LoVo (cell line): ENCODE results near the gene MRAP.

Experiments used
- DNase-seq: peaks from one replicate; pipeline ENCODE4 v3.0.0-alpha.2; 2016; ENCODE audit warnings: low spot score

MRAP gene

GRCh38 chr21:32349333-32349944 lies 50.8 kb downstream of the MRAP start:
- DNase-seq, result no peak

GRCh38 chr21:32350211-32350980 lies 51.7 kb downstream of the MRAP start:
- DNase-seq, result no peak

- DNase-seq, result no peak
These were observed 52.3 kb downstream of the MRAP start for GRCh38 chr21:32350981-32351380.

GRCh38 chr21:32351428-32351827 lies 52.8 kb downstream of the MRAP start:
- DNase-seq, result no peak

GRCh38 chr21:32352526-32352925 lies 53.9 kb downstream of the MRAP start:
- DNase-seq, result no peak

- no peak for DNase-seq
These were observed 54.5 kb downstream of the MRAP start for GRCh38 chr21:32353002-32353711.

- DNase-seq, result no peak
These were observed 58.3 kb downstream of the MRAP start for GRCh38 chr21:32356874-32357395.

- DNase-seq, result no peak
These were observed 61.1 kb downstream of the MRAP start for GRCh38 chr21:32359719-32360260.

GRCh38 chr21:32360401-32360975 lies 61.8 kb downstream of the MRAP start:
- DNase-seq, result no peak
